ENCODE results near the gene USP22.

Gene USP22

GRCh38 chr17:21046216-21046615 is 3.4 kb upstream of the USP22 start:
- DNase-seq (ENCODE audit: low read depth), result no peak

- DNase-seq (ENCODE audit: low read depth), result no peak
Observed at GRCh38 chr17:21044971-21045370, 2.2 kb upstream of the USP22 start.

DNA sequence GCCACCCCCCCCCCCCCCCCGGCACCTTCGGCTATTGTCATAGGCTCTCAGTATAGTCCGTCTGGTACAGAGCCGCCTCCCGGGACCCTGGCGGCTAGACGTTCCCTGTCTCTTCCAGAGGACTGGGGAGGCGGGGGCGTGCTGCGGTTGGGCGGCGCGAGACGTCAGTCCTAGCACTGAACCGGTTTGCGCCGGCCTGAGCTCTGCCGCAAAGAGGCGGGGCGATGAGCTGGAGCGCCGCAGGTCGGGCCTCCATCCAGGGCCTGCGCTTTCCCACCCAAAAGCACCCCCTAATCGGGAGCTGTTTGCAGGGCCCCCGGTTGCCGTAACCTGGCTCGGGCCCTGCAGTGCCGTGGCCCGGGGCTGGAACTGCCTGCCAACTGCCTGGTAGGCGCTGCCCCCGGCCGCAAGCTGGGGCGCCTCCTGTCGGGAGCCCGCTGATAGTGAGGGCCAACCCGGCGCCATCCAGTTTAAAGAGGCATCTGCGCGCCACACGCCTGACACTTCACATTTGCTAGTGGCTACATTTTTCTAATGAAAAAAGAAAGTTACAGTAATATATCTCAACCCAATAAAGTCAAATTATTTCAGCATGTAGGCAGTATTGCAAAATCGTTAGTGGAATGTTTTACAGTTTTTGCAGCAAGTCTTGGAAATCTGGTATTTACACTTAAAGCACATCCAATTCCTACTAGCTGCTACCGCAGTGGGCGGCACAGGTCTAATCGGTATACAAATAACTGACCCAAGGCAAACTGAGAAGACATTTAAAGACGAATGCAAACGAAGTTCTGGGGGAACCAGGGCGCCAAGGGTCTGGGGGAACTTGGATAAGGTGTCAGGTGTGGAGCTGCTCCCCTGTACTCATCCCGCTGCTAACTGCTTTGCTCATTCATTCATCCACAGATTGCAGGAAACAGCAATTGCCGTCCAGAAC is 753 bp upstream of the USP22 start:
- peak; percentile 99 for DNase-seq (ENCODE audit: low read depth)

- DNase-seq (ENCODE audit: low read depth), result peak; percentile 82
Observed at GRCh38 chr17:21041741-21042457, 912 bp downstream of the USP22 start.

DNA sequence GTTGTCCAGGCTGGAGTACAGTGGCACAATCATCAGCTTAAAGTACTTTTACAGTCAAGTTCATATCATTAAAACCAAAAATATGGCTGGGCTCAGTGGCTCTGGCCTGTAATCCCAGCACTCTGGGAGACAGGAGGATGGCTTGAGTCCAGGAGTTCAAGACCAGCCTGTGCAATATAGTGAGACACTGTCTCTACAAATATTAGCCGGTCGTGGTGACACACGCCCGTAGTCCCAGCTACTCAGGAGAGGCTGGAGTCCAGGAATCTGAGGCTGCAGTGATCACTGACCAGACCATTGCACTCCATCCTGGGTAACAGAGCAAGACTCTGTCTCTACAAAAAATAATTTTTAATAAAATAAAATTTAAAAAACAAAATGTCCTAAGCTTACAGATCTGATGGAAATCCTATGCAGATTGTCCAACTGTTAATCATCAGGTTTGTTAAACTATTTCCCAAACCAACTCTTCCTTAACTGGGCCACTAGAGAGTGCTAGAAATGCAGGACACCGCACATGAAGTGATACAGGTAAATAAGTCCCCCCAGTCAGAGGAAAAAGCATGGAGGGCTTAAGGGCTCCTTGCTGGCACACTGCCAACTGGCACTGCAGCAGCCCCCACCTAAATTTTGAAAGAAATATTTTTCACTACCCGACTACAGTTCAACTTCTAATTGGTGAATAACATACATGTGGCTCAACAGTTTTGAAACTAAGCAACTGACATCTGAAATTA is 2.8 kb downstream of the USP22 start:
- DNase-seq (ENCODE audit: low read depth), result peak; percentile 58

DNA sequence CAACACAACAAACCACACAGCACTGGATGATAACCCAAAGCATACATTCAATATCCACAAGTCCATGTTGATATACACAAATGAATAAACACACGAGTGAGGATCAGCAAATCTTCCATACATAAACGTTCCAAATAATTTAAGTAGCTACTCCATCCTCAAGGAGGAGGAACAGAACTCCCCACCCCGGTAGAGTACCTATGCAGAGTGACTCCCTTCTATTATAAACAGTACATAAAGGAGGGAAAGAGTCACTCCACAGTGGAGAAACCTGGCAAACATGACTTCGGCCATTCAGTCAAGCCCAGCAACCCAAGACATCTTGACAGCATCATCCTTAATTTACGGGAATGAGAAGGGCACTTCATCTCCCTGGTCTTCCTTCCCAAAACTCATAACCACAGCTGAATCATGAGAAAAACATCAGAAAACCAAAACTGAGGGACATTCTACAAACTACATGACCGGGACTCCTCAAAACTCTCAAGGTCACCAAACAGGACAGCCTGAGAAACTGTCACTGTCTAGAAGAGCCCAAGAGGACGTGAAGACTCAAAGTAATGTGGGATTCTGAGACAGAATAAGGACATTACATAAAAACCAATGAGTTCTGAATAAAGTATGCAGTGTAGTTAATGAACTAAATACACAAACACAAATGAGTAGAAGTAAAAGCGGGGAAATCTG is 5.6 kb downstream of the USP22 start:
- no peak for DNase-seq (ENCODE audit: low read depth)

DNA sequence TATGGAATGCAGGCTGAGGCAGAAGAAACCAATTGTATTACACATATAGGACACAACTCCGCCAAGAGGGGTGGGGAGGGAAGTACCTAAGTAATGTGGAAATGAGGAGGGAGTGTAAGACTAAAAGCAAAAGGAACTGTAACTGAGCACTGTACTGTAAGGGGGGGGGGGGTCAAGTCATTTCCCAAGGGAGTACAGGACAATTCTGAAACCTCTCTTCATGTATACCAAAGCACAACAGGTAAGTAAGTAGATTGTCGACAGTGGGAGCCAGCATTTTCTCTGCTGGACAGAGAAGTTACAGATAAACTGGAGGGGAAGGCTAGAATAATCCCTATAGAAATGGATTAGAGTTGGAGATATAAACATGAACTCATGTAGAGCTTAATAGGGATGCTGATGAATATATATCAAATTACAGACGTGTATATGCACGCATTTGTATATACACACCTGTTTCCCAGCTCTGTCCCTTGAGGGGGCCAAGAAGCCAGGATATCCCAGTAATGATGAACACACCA is 6.4 kb downstream of the USP22 start:
- peak; percentile 26 for DNase-seq (ENCODE audit: low read depth)

GRCh38 chr17:21035406-21035805 is 7.4 kb downstream of the USP22 start:
- DNase-seq (ENCODE audit: low read depth), result no peak

GRCh38 chr17:21034340-21035235 is 8.2 kb downstream of the USP22 start:
- DNase-seq (ENCODE audit: low read depth), result peak; percentile 37

DNA sequence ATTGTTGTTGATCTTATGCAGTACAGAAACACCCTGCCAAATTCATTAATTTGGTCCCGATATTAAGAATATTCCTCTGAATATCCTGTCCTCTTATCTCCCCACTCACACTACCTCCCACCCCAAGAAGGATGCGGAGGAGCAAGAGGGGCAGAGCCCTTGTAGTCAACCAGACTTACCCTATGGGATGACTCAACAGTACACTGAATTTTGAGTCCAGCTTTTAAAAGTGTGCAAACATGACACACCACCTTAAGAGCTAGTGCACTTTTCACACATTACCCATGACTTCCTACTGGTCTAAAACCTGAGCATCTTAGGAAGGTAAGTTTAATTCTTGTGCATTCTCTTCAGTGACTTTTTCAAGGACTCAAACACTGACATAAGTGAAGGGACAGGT is 9.5 kb downstream of the USP22 start:
- DNase-seq (ENCODE audit: low read depth), result peak; percentile 25

DNA sequence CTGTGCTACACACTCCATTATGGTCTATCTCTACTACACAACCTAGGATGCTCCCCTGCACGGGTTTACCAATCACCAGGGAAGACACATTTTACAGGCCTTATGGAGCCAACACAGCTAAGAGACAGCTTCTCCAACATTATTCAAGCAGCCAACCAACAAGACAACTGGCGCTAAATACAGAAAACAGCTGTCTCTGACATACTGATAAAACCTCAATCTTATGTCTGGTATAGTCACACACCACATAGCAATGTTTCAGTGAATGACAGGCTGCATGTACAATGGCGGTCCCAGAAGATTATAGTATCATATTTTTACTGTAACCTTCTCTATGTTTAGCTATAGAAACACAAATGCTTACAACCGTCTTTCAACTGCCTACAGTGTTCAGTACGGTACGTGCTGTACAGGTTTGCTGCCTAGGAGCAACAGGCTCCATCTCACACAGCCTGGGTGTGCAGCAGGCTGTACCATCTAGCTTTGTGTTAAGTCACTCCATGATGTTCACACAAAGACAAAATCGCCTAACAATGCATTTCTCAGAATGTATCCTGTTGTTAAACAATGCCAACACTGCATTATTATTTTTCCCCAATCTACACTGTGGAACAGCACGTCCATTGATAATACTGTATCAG is 10.9 kb downstream of the USP22 start:
- DNase-seq (ENCODE audit: low read depth), result no peak

GRCh38 chr17:21030375-21030774 is 12.4 kb downstream of the USP22 start:
- no peak for DNase-seq (ENCODE audit: low read depth)

- no peak for DNase-seq (ENCODE audit: low read depth)
Observed at GRCh38 chr17:21029515-21029914, 13.3 kb downstream of the USP22 start.

DNA sequence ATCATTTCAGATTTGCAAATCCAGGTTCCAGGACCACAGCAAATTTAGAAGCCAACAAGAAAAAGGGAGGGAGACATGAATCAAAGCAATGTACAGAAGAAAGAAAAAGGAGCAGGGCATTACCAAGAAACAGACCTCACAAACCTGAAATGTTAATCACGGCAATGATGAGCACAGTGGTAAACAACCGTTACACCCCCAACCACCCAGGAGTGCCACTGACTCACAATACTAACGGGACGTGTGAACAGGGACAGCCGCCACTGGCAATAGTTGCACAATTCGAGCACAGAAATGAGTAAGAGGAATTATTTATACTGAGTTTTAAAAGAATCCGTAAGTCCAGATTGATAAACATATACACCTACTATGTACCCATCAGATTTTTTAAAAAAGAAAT is 13.8 kb downstream of the USP22 start:
- peak; percentile 68 for DNase-seq (ENCODE audit: low read depth)

GRCh38 chr17:21028192-21028591 is 14.6 kb downstream of the USP22 start:
- DNase-seq (ENCODE audit: low read depth), result no peak

DNA sequence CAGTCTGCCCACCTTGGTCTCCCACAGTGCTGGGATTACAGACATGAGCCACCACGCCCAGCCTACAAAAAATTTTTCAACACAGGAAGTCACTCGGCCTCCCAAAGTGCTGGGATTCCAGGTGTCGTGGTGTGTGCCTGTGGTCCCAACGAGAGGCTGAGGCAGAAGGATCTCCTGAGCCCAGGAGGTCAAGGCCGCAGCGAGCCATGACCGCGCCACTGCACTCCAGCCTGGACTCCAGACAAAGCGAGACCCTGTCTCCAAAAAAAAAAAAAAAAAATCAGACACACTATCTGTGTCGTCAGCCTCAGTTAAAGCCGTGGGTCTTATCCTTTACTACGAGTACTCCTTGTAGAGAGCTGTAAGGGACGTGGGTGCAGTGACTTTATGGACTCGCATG is 15.8 kb downstream of the USP22 start:
- no peak for DNase-seq (ENCODE audit: low read depth)

- DNase-seq (ENCODE audit: low read depth), result no peak
Observed at GRCh38 chr17:21025451-21025850, 17.4 kb downstream of the USP22 start.

DNA sequence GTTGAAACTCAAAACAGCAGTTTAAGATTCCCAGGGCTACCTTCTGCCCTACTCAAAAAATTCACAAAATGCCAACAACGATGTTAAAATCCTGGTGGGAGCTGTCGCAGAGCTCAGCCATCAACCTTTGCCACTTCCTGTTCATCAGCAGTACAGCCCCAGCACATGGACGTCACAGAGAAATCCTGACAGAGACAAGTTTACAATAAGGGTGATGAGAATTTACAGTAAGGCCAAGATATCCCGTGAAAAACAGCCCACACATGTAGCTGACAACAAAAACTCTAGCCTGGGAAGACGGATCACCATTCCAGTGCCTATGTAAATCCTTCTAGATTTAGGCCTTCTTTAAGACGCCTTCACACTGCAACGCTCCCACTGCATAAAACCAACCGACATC is 18.8 kb downstream of the USP22 start:
- no peak for DNase-seq (ENCODE audit: low read depth)

- no peak for DNase-seq (ENCODE audit: low read depth)
Observed at GRCh38 chr17:21021208-21021803, 21.5 kb downstream of the USP22 start.

DNA sequence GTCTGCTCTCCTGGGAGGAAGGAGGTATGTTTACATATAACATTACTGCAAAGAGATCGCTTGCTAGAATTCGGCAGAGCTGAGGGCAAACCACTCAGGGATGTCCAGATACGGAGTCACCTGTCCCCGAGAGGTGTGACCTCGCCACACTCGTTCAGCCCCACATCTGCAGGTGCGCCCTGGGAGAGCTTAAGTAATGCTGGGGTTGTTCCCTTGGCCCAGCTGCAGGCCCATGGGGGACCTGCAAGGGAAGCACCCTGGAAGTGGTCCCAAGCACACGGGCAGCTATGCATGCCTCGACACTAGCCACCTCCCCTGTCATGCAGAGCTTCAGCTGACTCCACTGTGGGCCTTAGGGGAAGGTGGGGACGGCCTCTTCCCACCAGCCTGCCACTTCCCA is 22.2 kb downstream of the USP22 start:
- no peak for DNase-seq (ENCODE audit: low read depth)
